ENCODE results near the gene C3orf20. TPM values are rescaled to one million over a fixed set of nuclear protein-coding genes. Genes with fewer than 3 reads are reported as not detected.

C3orf20 gene
- total and polyA plus RNA-seq, 9 of the 15 experiments (the other 6 are each of a cell fraction or from before 2014, with no cell fraction given) = 0.04 TPM; not detected in 8

- BruUV-seq (replicated peaks) = no TSS peak
- ATAC-seq = no peak
- H3K4me1 ChIP-seq (replicated peaks in 1 of 2; ENCODE audit: control insufficient read depth in 2 of 2, insufficient read depth in 2 of 2, low read length in 2 of 2) = no peaks in the 10 kb centered on the region
- H3K36me3 ChIP-seq (ENCODE audit: control insufficient read depth, insufficient read depth, low read length) = no peaks in the 10 kb centered on the region
- H3K27ac ChIP-seq (ENCODE audit: extremely low read depth, low read depth, low read length) = no peak overlapping the region
- WGBS (ENCODE audit: insufficient coverage, low coverage, missing lambda C conversion rate) = 4% methylated on average over 9 of the region's 9 CpGs
- CTCF ChIA-PET (ENCODE audit: low intra/inter-chr PET ratio) = no interaction called here
- POLR2A ChIA-PET = no interaction called here
- intact Hi-C loops (cut with micrococcal nuclease) = no loop called here
- in situ Hi-C loops (cut with MboI) = no loop called here
- no peaks in the 10 kb centered on the region for H4K20me1 ChIP-seq (replicated peaks; ENCODE audit: control insufficient read depth, insufficient read depth, low read length)
- H3K9me1 ChIP-seq (ENCODE audit: control insufficient read depth, insufficient read depth, low read length) = no peaks in the 10 kb centered on the region
- TF ChIP-seq RBM25 (IDR thresholded peaks at IDR 0.05; ENCODE audit: low read depth, low read length, severe bottlenecking) (peak; percentile 64), FOXK1 (CRISPR knock-in tag; IDR thresholded peaks at IDR 0.05; ENCODE audit: borderline replicate concordance) (no peak), ZNF217 (CRISPR knock-in tag; IDR thresholded peaks at IDR 0.05) (no peak)
- H3K27me3 ChIP-seq (ENCODE audit: control insufficient read depth in 2 of 2, insufficient read depth in 2 of 2, low read length in 2 of 2) = peaks cover 5 to 22% of the 10 kb centered on the region in 2 experiments; a peak in 3 of 5 replicates
- H2AFZ ChIP-seq (ENCODE audit: low read depth, low read length) = no peak overlapping the region
- DNase-seq (ENCODE audit: extremely low read depth in 1 of 4, low spot score in 3 of 4) = no peak
- FAIRE-seq = no peak
- no peak overlapping the region for H3K4me3 ChIP-seq
- H3K4me2 ChIP-seq (ENCODE audit: insufficient read depth, low read length) = no peak overlapping the region
- no peak overlapping the region for H3K9ac ChIP-seq (ENCODE audit: insufficient read depth in 1 of 2, low read depth in 2 of 2, low read length in 2 of 2)
- no peaks in the 10 kb centered on the region for H3K9me3 ChIP-seq (replicated peaks; ENCODE audit: control insufficient read depth, insufficient read depth, low read depth, low read length)
- no peaks in the 10 kb centered on the region for H3K79me2 ChIP-seq (ENCODE audit: control insufficient read depth, insufficient read depth, low read length)
Observed at GRCh38 chr3:14703128-14703750, 28.3 kb downstream of the C3orf20 start.

- Histone ChIP-seq H4K20me1 (replicated peaks; ENCODE audit: control insufficient read depth, insufficient read depth, low read length) (no peaks in the 10 kb centered on the region), H3K27me3 (ENCODE audit: control insufficient read depth in 2 of 2, insufficient read depth in 2 of 2, low read length in 2 of 2) (peaks cover 5 to 22% of the 10 kb centered on the region in 2 experiments; a peak in 3 of 5 replicates), H3K9me1 (ENCODE audit: control insufficient read depth, insufficient read depth, low read length) (no peaks in the 10 kb centered on the region), H3K9ac (ENCODE audit: insufficient read depth in 1 of 2, low read depth in 2 of 2, low read length in 2 of 2) (no peak overlapping the region), H3K36me3 (ENCODE audit: control insufficient read depth, insufficient read depth, low read length) (no peaks in the 10 kb centered on the region), H2AFZ (ENCODE audit: low read depth, low read length) (no peak overlapping the region), H3K4me2 (ENCODE audit: insufficient read depth, low read length) (no peak overlapping the region), H3K79me2 (ENCODE audit: control insufficient read depth, insufficient read depth, low read length) (no peaks in the 10 kb centered on the region), H3K4me1 (replicated peaks in 1 of 2; ENCODE audit: control insufficient read depth in 2 of 2, insufficient read depth in 2 of 2, low read length in 2 of 2) (no peaks in the 10 kb centered on the region), H3K27ac (ENCODE audit: extremely low read depth, low read depth, low read length) (no peak overlapping the region), H3K9me3 (replicated peaks; ENCODE audit: control insufficient read depth, insufficient read depth, low read depth, low read length) (no peaks in the 10 kb centered on the region), H3K4me3 (no peak overlapping the region)
- in situ Hi-C loops (cut with MboI) = no loop called here
- no TSS peak for BruUV-seq (replicated peaks)
- intact Hi-C loops (cut with micrococcal nuclease) = no loop called here
- ChIA-PET CTCF (ENCODE audit: low intra/inter-chr PET ratio) (no interaction called here), POLR2A (interaction anchor here (1.1 kb wide), 2 partner anchors 8 to 13 kb away, joined by 3 to 5 read pairs; no protein-coding TSS in a partner anchor)
- FAIRE-seq = no peak
- no peak for DNase-seq (ENCODE audit: extremely low read depth in 1 of 4, low spot score in 3 of 4)
- 7% methylated on average over 3 of the region's 3 CpGs for WGBS (ENCODE audit: insufficient coverage, low coverage, missing lambda C conversion rate)
- ATAC-seq = no peak
- TF ChIP-seq PPARD (CRISPR knock-in tag; IDR thresholded peaks at IDR 0.05) (no peak), ZNF431 (CRISPR knock-in tag; IDR thresholded peaks at IDR 0.05) (no peak), ZBED1 (IDR thresholded peaks at IDR 0.05) (no peak), SRSF9 (IDR thresholded peaks at IDR 0.05; ENCODE audit: borderline replicate concordance, low read depth, low read length) (no peak), ZNF263 (CRISPR knock-in tag; IDR thresholded peaks at IDR 0.05; ENCODE audit: borderline replicate concordance) (no peak)
Observed at GRCh38 chr3:14703791-14704190, 28.9 kb downstream of the C3orf20 start.
